Gastroesophageal sphincter (tissue), 3 donors: ENCODE results near the gene VIPR2.

ENCODE experiments used
- EP300 ChIP-seq: sonication (generic); formaldehyde crosslinking; IDR thresholded peaks from one replicate; pipeline ENCODE4 v1.6.1; 2017; ENCODE audit warnings: antibody characterized with exemption, mild to moderate bottlenecking
- POLR2A ChIP-seq, 2 donors: fragments of 450-650 bp; IDR thresholded peaks; one replicate each; pipeline ENCODE4 v1.6.1; 2017; ENCODE audit warnings: antibody characterized with exemption in 2 of 2, mild to moderate bottlenecking in 2 of 2, moderate library complexity in 1 of 2
- POLR2AphosphoS5 ChIP-seq: sonication (generic); formaldehyde crosslinking; IDR thresholded peaks from one replicate; pipeline ENCODE4 v1.6.1; 2017; ENCODE audit warnings: antibody characterized with exemption
- TF ChIP-seq, protein P1 (sequence below), 4 experiments: fragments of 200-600 bp in 2 of 4; fragments of 450-650 bp in 2 of 4; sonication (generic) in 1 of 4; IDR thresholded peaks; one replicate each; pipeline ENCODE4 v1.5.1; 2017 to 2019; ENCODE audit warnings: antibody characterized with exemption in 4 of 4, mild to moderate bottlenecking in 2 of 4, moderate library complexity in 2 of 4

DNA sequence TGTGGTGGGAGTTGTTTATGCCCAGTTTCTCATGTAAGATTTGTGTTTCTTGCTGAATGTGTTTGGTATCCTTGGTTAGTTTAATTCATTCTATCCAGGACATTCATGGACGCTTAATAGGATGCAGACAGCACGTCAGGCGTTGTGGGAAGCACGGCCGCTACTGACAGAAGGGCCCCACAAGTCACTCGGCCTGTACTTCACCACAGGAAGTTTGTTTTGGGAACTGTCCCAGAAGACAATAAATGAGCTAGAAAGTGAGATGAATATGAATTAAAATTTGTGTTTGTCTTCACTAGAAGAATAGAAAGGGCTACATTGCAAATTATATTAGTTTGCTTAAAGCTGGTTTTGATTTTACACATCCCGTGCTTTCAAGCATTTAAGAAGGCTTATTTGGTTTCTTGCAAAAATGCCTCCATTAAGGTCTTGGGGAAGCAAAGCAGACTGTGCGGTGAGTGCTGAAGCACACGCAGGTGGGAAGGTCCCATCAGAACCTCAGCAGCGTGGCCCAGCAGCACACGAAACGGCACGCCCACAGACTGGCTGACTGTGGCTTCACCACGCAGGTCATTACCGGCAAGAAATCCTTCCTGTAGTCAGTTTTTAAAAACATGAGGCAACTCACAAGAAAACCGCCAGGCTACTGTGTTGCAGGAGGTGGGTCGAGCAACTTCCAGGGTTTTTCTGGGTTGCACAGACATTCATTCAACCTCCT lies 74.1 kb downstream of the VIPR2 start:
- TF ChIP-seq EP300 (no peak), POLR2AphosphoS5 (no peak), POLR2A (IDR thresholded peaks at IDR 0.05) (no peak)
- TF ChIP-seq, protein P1, sequence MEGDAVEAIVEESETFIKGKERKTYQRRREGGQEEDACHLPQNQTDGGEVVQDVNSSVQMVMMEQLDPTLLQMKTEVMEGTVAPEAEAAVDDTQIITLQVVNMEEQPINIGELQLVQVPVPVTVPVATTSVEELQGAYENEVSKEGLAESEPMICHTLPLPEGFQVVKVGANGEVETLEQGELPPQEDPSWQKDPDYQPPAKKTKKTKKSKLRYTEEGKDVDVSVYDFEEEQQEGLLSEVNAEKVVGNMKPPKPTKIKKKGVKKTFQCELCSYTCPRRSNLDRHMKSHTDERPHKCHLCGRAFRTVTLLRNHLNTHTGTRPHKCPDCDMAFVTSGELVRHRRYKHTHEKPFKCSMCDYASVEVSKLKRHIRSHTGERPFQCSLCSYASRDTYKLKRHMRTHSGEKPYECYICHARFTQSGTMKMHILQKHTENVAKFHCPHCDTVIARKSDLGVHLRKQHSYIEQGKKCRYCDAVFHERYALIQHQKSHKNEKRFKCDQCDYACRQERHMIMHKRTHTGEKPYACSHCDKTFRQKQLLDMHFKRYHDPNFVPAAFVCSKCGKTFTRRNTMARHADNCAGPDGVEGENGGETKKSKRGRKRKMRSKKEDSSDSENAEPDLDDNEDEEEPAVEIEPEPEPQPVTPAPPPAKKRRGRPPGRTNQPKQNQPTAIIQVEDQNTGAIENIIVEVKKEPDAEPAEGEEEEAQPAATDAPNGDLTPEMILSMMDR (IDR thresholded peaks at IDR 0.05), result no peak
